ENCODE data around the gene NDUFA11.
"Not testable (repeated sequence)": the region's sequence is repeated elsewhere in the genome, so short reads cannot be mapped to it uniquely, and the experiment has no call there.

Gene NDUFA11

GRCh38 chr19:5874496-5874895 lies 29.1 kb downstream of the NDUFA11 start:
- H3K4me3 Mint-ChIP-seq; H3K4me1 Mint-ChIP-seq (ENCODE audit: low read depth); H3K9me3 Mint-ChIP-seq; H3K27ac Mint-ChIP-seq; H3K36me3 Mint-ChIP-seq (ENCODE audit: low read depth); DNase-seq: not testable (repeated sequence)
- H3K27me3 Mint-ChIP-seq, result peaks cover 11% of the 10 kb centered on the region

GRCh38 chr19:5873617-5874199 lies 29.9 kb downstream of the NDUFA11 start:
- Mint-ChIP-seq H3K27ac (no peak overlapping the region), H3K4me1 (ENCODE audit: low read depth) (no peaks in the 10 kb centered on the region), H3K9me3 (no peaks in the 10 kb centered on the region), H3K27me3 (peaks cover 6% of the 10 kb centered on the region), H3K4me3 (no peak overlapping the region), H3K36me3 (ENCODE audit: low read depth) (no peaks in the 10 kb centered on the region)
- DNase-seq, result no peak

DNA sequence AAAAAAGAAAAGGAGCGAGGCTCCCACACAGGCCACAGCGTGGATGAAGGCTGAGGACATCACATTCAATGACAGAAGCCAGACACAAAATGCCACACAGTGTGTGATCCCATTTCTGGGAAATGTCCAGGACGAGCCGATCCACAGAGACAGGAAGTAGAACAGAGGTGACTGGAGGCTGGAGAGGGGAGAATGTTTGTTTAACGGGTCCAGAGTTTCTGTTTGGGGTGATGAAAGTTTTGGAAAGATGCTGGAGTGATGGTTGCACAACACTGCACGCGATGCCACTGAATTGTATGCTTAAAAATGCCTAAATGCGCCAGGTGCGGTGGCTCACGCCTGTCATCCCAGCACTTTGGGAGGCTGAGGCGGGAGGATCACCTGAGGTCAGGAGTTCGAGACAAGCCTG lies 32.6 kb downstream of the NDUFA11 start:
- DNase-seq, result no peak
- no peaks in the 10 kb centered on the region for H3K4me1 Mint-ChIP-seq (ENCODE audit: low read depth)
- no peak overlapping the region for H3K27ac Mint-ChIP-seq
- H3K27me3 Mint-ChIP-seq, result no peaks in the 10 kb centered on the region
- no peaks in the 10 kb centered on the region for H3K36me3 Mint-ChIP-seq (ENCODE audit: low read depth)
- H3K9me3 Mint-ChIP-seq, result no peaks in the 10 kb centered on the region
- H3K4me3 Mint-ChIP-seq, result no peak overlapping the region

GRCh38 chr19:5867201-5868136 lies 36.1 kb downstream of the NDUFA11 start:
- Mint-ChIP-seq H3K4me1 (ENCODE audit: low read depth) (no peaks in the 10 kb centered on the region), H3K27ac (no peak overlapping the region), H3K36me3 (ENCODE audit: low read depth) (no peaks in the 10 kb centered on the region), H3K4me3 (no peak overlapping the region), H3K9me3 (no peaks in the 10 kb centered on the region), H3K27me3 (no peaks in the 10 kb centered on the region)
- DNase-seq, result no peak

GRCh38 chr19:5865772-5866171 lies 37.8 kb downstream of the NDUFA11 start:
- no peaks in the 10 kb centered on the region for H3K27me3 Mint-ChIP-seq

DNA sequence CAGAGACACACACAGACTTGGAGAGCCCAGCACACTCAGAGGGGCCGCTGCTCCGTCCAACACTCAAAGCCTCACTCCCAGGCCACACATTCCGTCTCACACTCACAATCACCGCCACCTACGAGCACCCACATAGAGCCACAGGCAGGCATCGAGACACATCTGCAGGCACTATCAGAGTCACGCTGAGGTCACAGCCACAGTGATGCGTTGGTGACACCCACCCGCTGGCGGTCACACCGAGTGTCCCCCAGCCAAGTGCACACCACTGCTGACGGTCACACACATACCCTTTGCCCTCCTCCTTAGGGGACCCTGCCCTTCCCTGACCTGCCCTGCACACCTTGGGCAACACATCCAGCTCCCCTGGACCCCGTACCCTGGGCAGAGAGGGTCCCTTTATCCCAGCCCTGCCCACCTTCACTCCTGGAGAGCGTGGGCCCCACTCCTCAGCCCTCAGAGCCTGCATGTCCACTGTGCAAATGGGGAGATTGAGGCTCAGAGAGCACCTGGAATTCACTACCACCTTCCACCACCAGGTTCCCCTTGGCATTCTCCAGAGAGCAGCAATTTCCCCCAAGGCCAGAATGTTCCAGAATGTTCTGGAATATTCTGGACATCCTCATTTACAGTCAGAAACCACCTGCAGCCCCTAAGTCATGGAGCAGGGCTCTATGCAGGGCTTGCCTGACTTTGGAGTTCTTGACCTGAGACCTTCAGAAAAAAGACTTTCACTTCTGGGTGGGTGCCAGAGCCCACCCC lies 38.7 kb downstream of the NDUFA11 start:
- H3K36me3 Mint-ChIP-seq (ENCODE audit: low read depth), result no peaks in the 10 kb centered on the region
- no peaks in the 10 kb centered on the region for H3K4me1 Mint-ChIP-seq (ENCODE audit: low read depth)
- H3K9me3 Mint-ChIP-seq, result no peaks in the 10 kb centered on the region
- DNase-seq, result no peak
- H3K27me3 Mint-ChIP-seq, result no peaks in the 10 kb centered on the region
- H3K27ac Mint-ChIP-seq, result peak overlapping the region; percentile 22
- no peak overlapping the region for H3K4me3 Mint-ChIP-seq

More at GRCh38 chr19:5865772-5866171, 37.8 kb downstream of the NDUFA11 start:
- DNase-seq, result no peak
- Mint-ChIP-seq H3K4me1 (ENCODE audit: low read depth) (no peaks in the 10 kb centered on the region), H3K27ac (no peak overlapping the region), H3K9me3 (no peaks in the 10 kb centered on the region), H3K4me3 (no peak overlapping the region), H3K36me3 (ENCODE audit: low read depth) (no peaks in the 10 kb centered on the region)

DNA sequence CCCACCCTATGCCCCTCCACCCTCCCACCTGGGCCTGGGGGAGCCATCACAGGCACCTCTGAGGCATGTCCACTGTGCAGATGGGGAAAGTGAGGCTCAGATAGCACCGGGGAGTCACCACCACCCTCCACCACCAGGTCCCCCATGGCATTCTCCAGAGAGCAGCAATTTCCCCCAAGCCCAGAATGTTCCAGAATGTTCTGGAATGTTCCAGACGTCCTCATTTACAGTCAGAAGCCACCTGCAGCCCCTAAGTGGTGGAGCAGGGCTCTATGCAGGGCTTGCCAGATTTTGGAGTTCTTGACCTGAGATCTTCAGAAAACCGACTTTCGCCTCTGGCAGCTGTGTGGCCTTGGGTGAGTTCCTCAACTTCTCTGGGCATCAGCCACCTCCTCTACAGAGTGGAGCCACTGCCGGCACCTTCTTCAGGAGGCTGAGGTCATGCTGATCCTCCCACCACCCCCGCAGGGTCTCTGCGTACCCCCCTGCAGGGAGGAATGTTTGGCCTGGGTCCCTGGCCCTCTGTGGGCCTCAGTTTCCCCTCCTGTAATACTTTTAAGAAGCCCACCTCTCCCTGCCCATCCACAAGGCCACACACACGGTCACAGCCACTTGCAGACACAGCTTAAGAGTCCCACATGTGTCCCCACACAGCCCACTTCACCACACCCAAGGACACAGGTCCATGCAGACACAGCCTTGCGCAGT lies 39.4 kb downstream of the NDUFA11 start:
- no peak overlapping the region for H3K4me3 Mint-ChIP-seq
- no peak for DNase-seq
- no peak overlapping the region for H3K27ac Mint-ChIP-seq
- no peaks in the 10 kb centered on the region for H3K4me1 Mint-ChIP-seq (ENCODE audit: low read depth)
- no peaks in the 10 kb centered on the region for H3K36me3 Mint-ChIP-seq (ENCODE audit: low read depth)
- H3K9me3 Mint-ChIP-seq, result no peaks in the 10 kb centered on the region
- no peaks in the 10 kb centered on the region for H3K27me3 Mint-ChIP-seq

DNA sequence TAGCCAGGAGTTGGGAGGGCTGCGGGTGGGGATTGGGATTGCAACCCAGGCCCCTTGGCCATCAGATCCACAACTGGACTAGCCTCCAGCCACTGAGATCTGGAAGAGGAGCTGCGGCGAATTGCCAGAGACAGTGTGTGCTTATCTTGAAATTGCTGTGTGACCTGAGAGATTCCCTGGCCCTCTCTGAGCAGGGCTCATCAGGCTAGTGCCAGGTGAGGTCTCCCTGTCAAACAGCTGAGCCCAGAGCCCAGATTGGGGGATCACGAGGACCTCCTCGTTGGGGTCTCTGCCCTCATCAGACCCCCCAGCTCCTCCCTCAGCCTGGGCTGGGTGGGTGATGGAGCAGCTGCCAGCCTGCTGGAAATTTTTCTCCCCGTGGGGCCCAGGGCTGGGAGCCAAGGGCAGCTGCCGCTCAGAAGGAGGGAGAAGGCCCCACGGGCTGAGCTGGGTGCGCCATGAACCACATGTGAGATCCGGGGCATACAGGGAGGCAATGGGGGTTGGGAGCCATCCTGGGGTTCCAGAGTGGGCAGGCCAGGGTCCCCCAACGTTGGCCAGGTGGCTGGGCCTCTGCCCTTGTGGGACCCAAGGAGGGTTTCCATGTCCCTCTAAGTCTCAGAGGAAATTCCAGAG lies 40.4 kb downstream of the NDUFA11 start:
- Mint-ChIP-seq H3K9me3 (no peaks in the 10 kb centered on the region), H3K4me1 (ENCODE audit: low read depth) (no peaks in the 10 kb centered on the region), H3K36me3 (ENCODE audit: low read depth) (no peaks in the 10 kb centered on the region), H3K4me3 (no peak overlapping the region), H3K27ac (no peak overlapping the region), H3K27me3 (no peaks in the 10 kb centered on the region)
- no peak for DNase-seq

DNA sequence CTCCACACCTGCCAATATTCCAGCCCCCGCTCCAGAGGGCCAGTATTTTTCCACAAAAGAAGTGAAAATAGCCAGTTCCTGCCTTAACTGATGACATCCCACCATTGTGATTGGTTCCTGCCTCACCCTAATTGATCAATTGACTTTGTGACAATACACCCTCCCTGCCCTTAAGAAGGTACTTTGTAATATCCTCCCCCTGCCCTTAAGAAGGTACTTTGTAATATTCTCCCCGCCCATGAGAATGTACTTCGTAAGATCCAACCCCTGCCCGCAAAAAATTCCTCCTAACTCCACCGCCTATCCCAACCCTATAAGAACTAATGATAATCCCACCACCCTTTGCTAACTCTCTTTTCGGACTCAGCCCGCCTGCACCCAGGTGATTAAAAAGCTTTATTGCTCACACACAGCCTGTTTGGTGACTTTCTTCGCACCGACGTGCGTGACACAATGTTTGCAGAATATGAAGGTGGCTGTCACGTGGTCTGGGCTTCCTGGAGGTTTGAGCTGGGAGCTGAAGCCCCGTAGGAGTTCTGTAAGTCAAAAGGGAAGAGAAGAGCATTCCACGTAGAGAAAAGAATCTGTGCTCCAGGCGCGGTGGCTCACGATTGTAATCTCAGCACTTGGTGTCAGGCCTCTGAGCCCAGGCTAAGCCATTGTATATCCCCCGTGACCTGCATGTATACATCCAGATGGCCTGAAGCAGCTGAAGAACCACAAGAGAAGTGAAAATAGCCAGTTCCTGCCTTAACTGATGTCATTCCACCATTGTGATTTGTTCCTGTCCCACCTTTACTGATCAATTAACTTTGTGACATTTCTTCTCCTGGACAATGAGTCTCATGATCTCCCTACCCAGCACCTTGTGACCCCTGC lies 46.1 kb downstream of the NDUFA11 start:
- DNase-seq, result no peak
- Mint-ChIP-seq H3K36me3 (ENCODE audit: low read depth) (no peaks in the 10 kb centered on the region), H3K4me1 (ENCODE audit: low read depth) (no peaks in the 10 kb centered on the region), H3K4me3 (no peak overlapping the region), H3K9me3 (no peaks in the 10 kb centered on the region), H3K27me3 (no peaks in the 10 kb centered on the region), H3K27ac (no peak overlapping the region)

- H3K27ac Mint-ChIP-seq; H3K9me3 Mint-ChIP-seq; H3K27me3 Mint-ChIP-seq; DNase-seq; H3K36me3 Mint-ChIP-seq (ENCODE audit: low read depth); H3K4me1 Mint-ChIP-seq (ENCODE audit: low read depth); H3K4me3 Mint-ChIP-seq: not testable (repeated sequence)
These were observed 48.4 kb downstream of the NDUFA11 start for GRCh38 chr19:5855151-5855550.

- not testable (repeated sequence) for H3K4me3 Mint-ChIP-seq; H3K36me3 Mint-ChIP-seq (ENCODE audit: low read depth); H3K27ac Mint-ChIP-seq
These were observed 49.5 kb downstream of the NDUFA11 start for GRCh38 chr19:5854121-5854520.

GRCh38 chr19:5851302-5851701 lies 52.3 kb downstream of the NDUFA11 start, which contains the start of gene FUT3:
Gene FUT3 (minus strand): TSS chr19:5851449.
- Mint-ChIP-seq H3K4me1 (ENCODE audit: low read depth) (no peaks in the 10 kb centered on the region), H3K27me3 (no peaks in the 10 kb centered on the region), H3K36me3 (ENCODE audit: low read depth) (no peaks in the 10 kb centered on the region), H3K27ac (no peak within 1 kb of the TSS), H3K4me3 (no peak within 1 kb of the TSS), H3K9me3 (no peaks in the 10 kb centered on the region)
- no peak for DNase-seq

More at GRCh38 chr19:5854121-5854520, 49.5 kb downstream of the NDUFA11 start:
- H3K27me3 Mint-ChIP-seq; H3K4me1 Mint-ChIP-seq (ENCODE audit: low read depth); DNase-seq; H3K9me3 Mint-ChIP-seq: not testable (repeated sequence)

- Mint-ChIP-seq H3K4me1 (ENCODE audit: low read depth) (no peaks in the 10 kb centered on the region), H3K27me3 (no peaks in the 10 kb centered on the region), H3K27ac (no peak overlapping the region), H3K4me3 (no peak overlapping the region), H3K9me3 (no peaks in the 10 kb centered on the region), H3K36me3 (ENCODE audit: low read depth) (no peaks in the 10 kb centered on the region)
- no peak for DNase-seq
These were observed 52.8 kb downstream of the NDUFA11 start for GRCh38 chr19:5850743-5851293.
